Skeletal muscle tissue (tissue), 4 donors: ENCODE data around the gene MINDY4. TPM values are rescaled to one million over a fixed set of nuclear protein-coding genes. Genes with fewer than 3 reads are reported as not detected.

Experiments used
- H3K27ac ChIP-seq: one replicate; pipeline ENCODE4 v1.7.0; 2013; ENCODE audit warnings: mild to moderate bottlenecking, low read depth, low read length, inconsistent platforms
- H3K27me3 ChIP-seq, 3 donors: one replicate each; pipeline ENCODE4 v1.7.0; 2013; ENCODE audit warnings: low read length in 3 of 3; ENCODE audit not compliant: control insufficient read depth in 3 of 3, insufficient read depth in 3 of 3
- H3K36me3 ChIP-seq, 3 donors: one replicate each; pipeline ENCODE4 v1.7.0; 2013; ENCODE audit warnings: low read length in 3 of 3; ENCODE audit not compliant: control insufficient read depth in 3 of 3, insufficient read depth in 3 of 3
- H3K4me1 ChIP-seq, 3 donors: one replicate each; pipeline ENCODE4 v1.7.0; 2013; ENCODE audit warnings: low read length in 3 of 3, mild to moderate bottlenecking in 3 of 3; ENCODE audit not compliant: control insufficient read depth in 3 of 3, insufficient read depth in 3 of 3
- H3K4me3 ChIP-seq, 3 donors: one replicate each; pipeline ENCODE4 v1.7.0; 2013; ENCODE audit warnings: low read length in 3 of 3
- H3K9ac ChIP-seq, 3 donors: one replicate each; pipeline ENCODE4 v1.7.0; 2013; ENCODE audit warnings: low read length in 3 of 3, mild to moderate bottlenecking in 3 of 3, moderate library complexity in 2 of 3, low read depth in 1 of 3
- H3K9me3 ChIP-seq, 3 donors: one replicate each; pipeline ENCODE4 v1.7.0; 2013; ENCODE audit warnings: low read length in 3 of 3; ENCODE audit not compliant: control insufficient read depth in 3 of 3
- total RNA-seq: library from RNA; depleted of rRNA; stranded (reverse); fragments of >200 nt; gene quantifications from one replicate; pipeline ENCODE4 v1.2.3, GENCODE V29; 2014
- donor health status: Osteomylitis.

The MINDY4 gene
- total RNA-seq, 1 donor from 2014 or later = 7.8 TPM

DNA sequence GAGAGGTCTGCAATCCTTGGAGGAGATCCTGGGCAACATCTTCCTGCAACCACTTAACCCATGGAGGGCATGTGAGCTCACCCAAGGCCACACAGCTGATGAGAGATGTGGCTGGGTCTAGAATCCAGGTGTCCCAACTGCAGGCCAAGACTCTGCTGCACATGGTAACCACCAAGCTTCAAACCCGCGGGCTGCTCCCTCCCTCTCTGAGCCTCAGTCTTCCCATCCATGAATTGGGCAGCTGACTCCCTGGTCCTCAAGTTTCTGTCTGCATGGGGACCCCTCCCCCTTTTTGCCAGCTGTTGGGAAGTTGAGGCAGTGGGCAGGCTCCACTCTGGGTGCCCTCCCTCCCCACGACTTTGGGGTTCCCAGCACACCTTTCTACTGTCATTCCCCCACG, 40.2 kb upstream of the MINDY4 start:
- H3K4me1 ChIP-seq = peaks cover 0 to 10% (median 0%) of the 10 kb centered on the region in 3 donors
- no peak overlapping the region for H3K9ac ChIP-seq
- H3K27ac ChIP-seq = no peak overlapping the region
- H3K9me3 ChIP-seq = no peaks in the 10 kb centered on the region
- H3K27me3 ChIP-seq = peaks cover 0 to 26% (median 0%) of the 10 kb centered on the region in 3 donors
- H3K4me3 ChIP-seq = no peak overlapping the region
- H3K36me3 ChIP-seq = no peaks in the 10 kb centered on the region

DNA sequence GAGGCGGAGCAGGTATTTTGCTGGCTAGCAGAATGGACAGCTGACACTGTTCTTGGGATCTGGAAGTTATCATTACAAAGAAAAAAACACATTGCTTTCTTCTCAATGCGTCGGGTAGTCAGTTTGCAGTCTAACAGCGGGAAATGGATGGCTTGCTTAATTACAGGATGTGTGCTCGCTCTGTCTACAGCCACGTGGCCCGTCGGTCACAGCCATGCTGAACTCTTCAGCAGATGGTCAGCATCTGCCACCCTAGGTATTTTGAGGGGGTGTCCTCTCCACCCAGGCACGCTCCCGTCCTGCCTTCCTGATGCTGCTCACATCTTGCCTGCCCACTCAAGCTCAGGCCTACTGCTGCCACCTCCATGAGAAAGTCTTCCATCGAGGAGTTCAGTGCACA, 39.6 kb upstream of the MINDY4 start:
- Histone ChIP-seq H3K9ac (no peak overlapping the region), H3K4me1 (peaks cover 0 to 10% (median 0%) of the 10 kb centered on the region in 3 donors), H3K27ac (no peak overlapping the region), H3K36me3 (no peaks in the 10 kb centered on the region), H3K9me3 (no peaks in the 10 kb centered on the region), H3K4me3 (no peak overlapping the region), H3K27me3 (peaks cover 0 to 26% (median 0%) of the 10 kb centered on the region in 3 donors)

DNA sequence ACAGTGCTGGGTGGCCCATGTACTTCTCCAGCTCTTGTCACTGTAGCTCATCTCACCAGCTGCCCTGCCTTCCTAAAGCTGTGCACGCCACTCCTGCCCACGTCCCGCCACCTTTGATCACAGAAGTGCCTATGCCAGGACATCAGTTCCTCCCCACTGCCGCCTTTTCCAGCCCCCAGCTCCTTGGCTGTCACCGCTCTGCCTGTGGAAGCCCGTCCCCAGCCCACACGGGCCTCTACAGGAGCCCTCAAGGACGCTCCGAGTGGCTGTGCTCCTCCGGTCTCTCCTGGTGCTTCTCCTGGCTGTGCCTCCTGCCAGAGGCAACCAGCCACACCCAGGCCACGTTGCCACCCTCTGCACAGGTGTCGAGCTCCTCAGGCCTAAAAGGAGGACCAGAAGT, 38.6 kb upstream of the MINDY4 start:
- Histone ChIP-seq H3K27me3 (peaks cover 0 to 26% (median 0%) of the 10 kb centered on the region in 3 donors), H3K27ac (no peak overlapping the region), H3K4me1 (peaks cover 0 to 10% (median 0%) of the 10 kb centered on the region in 3 donors), H3K36me3 (no peaks in the 10 kb centered on the region), H3K9me3 (no peaks in the 10 kb centered on the region), H3K9ac (no peak overlapping the region), H3K4me3 (no peak overlapping the region)

DNA sequence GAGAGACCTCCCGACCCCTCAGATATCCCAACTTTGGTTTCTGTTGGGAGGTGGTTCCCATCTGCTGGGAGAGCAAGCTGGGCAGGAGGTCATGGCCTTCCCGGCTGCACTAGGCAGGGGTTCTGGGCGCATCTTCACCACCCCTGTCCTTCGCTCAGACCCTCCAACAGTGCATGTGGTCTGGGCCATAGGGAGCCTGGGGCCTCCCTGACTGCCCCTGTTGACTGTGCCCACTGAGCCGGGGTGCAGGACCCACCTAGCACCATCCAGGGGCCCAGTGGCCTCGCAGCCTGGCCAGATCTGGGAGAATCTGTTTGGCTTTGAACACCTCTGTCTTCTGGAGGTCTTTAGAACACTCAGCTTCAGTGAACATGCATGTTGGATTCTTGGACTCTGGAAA, 38.0 kb upstream of the MINDY4 start:
- Histone ChIP-seq H3K9me3 (no peaks in the 10 kb centered on the region), H3K36me3 (no peaks in the 10 kb centered on the region), H3K4me1 (peaks cover 0 to 10% (median 0%) of the 10 kb centered on the region in 3 donors), H3K9ac (no peak overlapping the region), H3K27ac (no peak overlapping the region), H3K4me3 (no peak overlapping the region), H3K27me3 (peaks cover 0 to 26% (median 0%) of the 10 kb centered on the region in 3 donors)

DNA sequence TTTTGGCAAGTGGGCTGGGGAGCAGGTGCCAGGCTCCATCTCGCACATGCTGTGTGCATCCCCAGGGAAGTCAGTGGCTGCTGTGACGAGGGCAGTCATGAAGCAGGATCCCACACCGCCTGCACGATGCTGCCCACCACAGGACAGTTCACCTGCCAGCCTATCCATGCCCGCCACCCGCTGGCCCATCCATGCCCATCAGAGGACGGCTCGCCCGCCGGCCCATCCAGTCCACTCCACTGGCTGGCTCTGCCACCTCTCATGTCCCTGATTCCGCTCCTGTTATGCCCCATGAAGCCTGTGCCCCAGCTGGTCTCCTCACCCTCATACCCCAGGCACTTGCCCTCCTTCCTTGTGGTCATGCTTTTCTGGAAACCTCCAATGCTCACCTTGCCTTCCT, 37.5 kb upstream of the MINDY4 start:
- H3K9ac ChIP-seq = no peak overlapping the region
- H3K36me3 ChIP-seq = no peaks in the 10 kb centered on the region
- H3K27ac ChIP-seq = no peak overlapping the region
- H3K27me3 ChIP-seq = peaks cover 0 to 26% (median 0%) of the 10 kb centered on the region in 3 donors
- H3K9me3 ChIP-seq = no peaks in the 10 kb centered on the region
- H3K4me1 ChIP-seq = peaks cover 0 to 10% (median 0%) of the 10 kb centered on the region in 3 donors
- H3K4me3 ChIP-seq = no peak overlapping the region

DNA sequence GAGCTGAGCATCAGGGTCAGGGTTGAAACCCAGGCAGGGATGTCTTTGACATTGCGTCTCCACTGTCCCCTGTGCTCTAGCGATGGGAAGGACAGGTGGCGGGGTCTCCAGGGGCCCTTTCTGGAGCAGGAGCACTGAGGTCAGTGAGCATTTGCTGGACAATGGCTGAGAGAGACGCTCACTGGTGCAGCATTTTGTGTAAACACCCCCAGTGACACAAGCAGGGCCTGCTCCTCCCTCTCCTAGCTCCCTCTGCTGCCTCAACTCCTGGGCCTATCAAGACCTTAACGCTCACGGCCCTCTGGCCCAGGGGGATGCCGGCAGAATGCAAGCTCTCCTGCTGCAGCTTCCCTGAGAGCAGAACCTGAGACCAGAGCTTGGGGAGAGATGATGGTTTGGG, 36.7 kb upstream of the MINDY4 start:
- H3K27me3 ChIP-seq = peaks cover 0 to 26% (median 0%) of the 10 kb centered on the region in 3 donors

DNA sequence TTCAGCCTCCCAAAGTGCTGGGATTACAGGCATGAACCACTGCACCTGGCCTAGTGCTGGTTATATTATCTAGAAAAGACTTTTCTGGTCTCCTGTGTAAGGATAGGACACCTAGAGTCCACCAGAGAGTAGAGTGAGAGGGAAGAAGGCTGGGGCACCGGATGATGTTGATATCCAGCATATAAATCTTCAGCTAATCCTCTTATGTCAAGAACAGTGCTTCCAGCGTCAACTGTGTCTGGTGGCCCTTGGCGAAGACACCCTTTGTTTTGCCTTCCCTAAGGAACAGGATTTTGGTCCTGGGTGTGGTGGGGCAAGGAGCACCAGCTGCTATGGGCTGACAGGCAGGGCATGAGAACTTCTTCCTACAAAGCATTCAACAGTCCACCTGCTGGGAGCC, 35.6 kb upstream of the MINDY4 start:
- H3K4me1 ChIP-seq = peaks cover 0 to 5% (median 1%) of the 10 kb centered on the region in 3 donors
- no peaks in the 10 kb centered on the region for H3K9me3 ChIP-seq
- peaks cover 0 to 24% (median 0%) of the 10 kb centered on the region in 3 donors for H3K27me3 ChIP-seq
- H3K9ac ChIP-seq = no peak overlapping the region
- no peak overlapping the region for H3K27ac ChIP-seq
- H3K4me3 ChIP-seq = no peak overlapping the region
- no peaks in the 10 kb centered on the region for H3K36me3 ChIP-seq

More for the DNA sequence above, 36.7 kb upstream of the MINDY4 start:
- Histone ChIP-seq H3K4me3 (no peak overlapping the region), H3K9ac (no peak overlapping the region), H3K4me1 (peaks cover 0 to 7% (median 0%) of the 10 kb centered on the region in 3 donors), H3K27ac (no peak overlapping the region), H3K9me3 (no peaks in the 10 kb centered on the region), H3K36me3 (no peaks in the 10 kb centered on the region)

DNA sequence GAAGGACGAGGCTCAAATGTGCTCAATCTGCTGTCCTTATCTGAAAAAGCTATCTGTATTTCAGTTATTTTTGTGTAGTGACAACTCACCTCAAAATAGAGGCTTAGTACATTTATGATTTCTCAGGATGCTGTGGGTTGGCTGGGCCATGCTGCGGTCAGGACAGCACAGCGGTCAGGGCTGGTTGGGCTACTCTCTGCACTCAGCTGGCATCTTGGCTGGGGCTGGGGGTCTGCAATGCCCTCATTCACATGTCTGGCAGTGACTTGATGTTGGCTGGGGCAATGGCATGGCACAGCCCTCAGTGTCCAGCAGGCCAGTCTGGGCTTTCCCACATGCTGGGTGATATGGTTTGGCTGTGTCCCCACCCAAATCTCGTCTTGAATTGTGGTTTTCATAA, 34.9 kb upstream of the MINDY4 start:
- no peaks in the 10 kb centered on the region for H3K36me3 ChIP-seq
- no peak overlapping the region for H3K4me3 ChIP-seq
- no peak overlapping the region for H3K27ac ChIP-seq
- peaks cover 0 to 17% (median 0%) of the 10 kb centered on the region in 3 donors for H3K27me3 ChIP-seq
- no peaks in the 10 kb centered on the region for H3K9me3 ChIP-seq
- peaks cover 0 to 6% (median 2%) of the 10 kb centered on the region in 3 donors for H3K4me1 ChIP-seq
- H3K9ac ChIP-seq = no peak overlapping the region

DNA sequence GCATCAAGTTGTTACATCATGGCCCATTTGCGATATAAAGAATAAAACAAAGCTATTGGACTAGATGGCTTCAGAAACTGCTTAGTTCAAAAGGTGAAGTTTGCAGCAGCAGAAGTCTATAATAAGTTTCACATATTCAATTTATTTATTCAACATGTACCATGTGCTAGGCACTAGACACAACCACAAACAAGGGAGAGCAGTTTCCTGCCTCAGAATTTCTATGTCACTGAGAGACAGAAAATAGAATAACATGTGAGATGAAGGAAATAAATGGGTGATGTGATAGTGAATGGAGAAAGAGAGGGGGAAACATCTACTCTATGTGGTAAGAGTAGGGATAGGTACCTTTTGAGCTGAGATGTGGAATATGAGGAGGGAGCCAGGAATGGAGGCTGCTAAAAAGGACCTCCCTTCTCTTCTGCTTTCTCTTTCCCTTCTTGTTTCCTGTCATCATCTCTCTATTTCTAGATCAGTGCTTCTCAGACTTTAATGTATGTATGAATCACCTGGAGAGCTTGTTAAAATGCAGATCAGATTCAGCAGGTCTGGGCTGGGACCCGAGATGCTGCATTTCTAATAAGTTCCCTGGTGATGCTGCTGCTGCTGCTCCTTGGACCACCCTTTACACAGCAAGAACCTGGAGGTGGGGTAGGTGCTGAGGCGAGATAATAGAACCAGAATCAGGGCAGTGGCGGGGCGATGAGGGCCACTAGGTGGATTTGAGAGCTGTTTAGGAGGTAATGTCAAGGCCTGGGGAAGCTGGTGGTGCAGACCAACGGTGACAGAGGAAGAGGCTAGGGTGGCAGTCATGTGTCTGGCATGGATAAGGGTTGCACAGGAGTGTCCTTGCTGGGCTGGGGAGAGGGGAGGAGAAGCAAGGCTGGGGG, 32.9 kb upstream of the MINDY4 start:
- Histone ChIP-seq H3K9me3 (no peaks in the 10 kb centered on the region), H3K9ac (no peak overlapping the region), H3K4me3 (no peak overlapping the region), H3K27ac (no peak overlapping the region), H3K4me1 (peaks cover 0 to 6% (median 2%) of the 10 kb centered on the region in 3 donors), H3K36me3 (no peaks in the 10 kb centered on the region), H3K27me3 (peaks cover 0 to 12% (median 0%) of the 10 kb centered on the region in 3 donors)

DNA sequence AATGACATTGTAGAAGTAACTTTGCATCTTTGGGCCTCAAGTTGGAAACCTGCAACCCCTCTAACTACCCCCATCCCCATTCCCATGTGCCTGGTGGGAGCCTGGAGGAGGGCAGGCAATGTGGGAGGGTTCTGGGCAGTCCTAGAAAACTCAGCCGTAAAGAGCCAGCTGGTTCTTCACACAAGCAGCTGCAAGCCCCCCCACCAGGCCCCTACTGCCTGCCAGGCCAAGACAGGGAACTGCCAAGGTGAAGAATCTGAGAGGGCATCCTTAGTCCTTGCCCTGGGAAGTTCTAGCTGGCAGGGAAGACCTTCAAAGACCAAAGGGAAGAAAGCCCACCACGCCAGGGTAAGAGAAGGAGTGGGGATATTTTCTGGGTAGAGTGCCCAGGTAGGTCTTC, 31.5 kb upstream of the MINDY4 start:
- no peaks in the 10 kb centered on the region for H3K9me3 ChIP-seq
- H3K36me3 ChIP-seq = no peaks in the 10 kb centered on the region
- no peak overlapping the region for H3K27ac ChIP-seq
- H3K4me1 ChIP-seq = peaks cover 0 to 6% (median 2%) of the 10 kb centered on the region in 3 donors
- no peak overlapping the region for H3K9ac ChIP-seq
- H3K4me3 ChIP-seq = no peak overlapping the region
- peaks cover 0 to 1% (median 0%) of the 10 kb centered on the region in 3 donors for H3K27me3 ChIP-seq
